ENCODE results near the gene RTP5. TPM values are rescaled to one million over a fixed set of nuclear protein-coding genes. Genes with fewer than 3 reads are reported as not detected.

RTP5 gene
- polyA plus RNA-seq, 1 of the 3 experiments (the other 2 are of a cell fraction), result not detected

DNA sequence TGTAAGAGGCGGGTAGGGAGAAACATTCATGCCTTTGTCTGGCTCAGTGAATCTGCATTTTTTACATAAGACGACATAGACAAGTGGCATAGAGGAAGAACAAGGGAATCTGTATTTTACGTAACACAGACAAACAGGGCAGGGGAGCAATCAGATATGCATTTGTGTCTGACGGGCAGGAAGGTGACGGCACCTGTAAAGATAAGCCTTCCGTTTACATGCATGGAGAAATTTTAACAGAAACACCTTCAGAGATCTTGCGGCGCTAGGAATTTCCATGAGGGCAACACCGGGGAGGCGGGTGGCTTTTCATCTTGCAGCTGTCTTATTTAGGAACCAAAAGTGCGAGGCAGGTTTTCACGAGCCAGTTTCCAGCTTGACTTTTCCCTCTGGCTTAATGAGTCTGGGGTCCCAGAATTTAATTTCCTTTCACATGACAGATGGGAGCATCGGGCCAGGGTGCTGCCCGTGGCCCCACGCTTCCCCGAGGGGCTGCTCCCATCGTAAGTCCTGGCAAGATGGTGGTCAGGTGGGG lies 42.6 kb downstream of the RTP5 start:
- no peak overlapping the region for H3K4me3 ChIP-seq (ENCODE audit: low read depth in 2 of 2, low read length in 1 of 2)
- H3K27ac ChIP-seq (ENCODE audit: low read depth in 2 of 2, low read length in 1 of 2), result no peak overlapping the region
- H4K20me1 ChIP-seq (ENCODE audit: insufficient read depth), result no peaks in the 10 kb centered on the region
- H3K79me2 ChIP-seq (ENCODE audit: insufficient read depth), result no peaks in the 10 kb centered on the region
- ChIA-PET POLR2A (no interaction called here), CTCF (no interaction called here)
- no peak overlapping the region for H3K9ac ChIP-seq
- no peaks in the 10 kb centered on the region; a peak in 1 of 4 replicates for H3K4me1 ChIP-seq (ENCODE audit: control insufficient read depth in 1 of 2, insufficient read depth in 2 of 2, low read depth in 1 of 2, low read length in 1 of 2)
- no peaks in the 10 kb centered on the region for H3K9me3 ChIP-seq
- H3K9me2 ChIP-seq, result no peaks in the 10 kb centered on the region
- no peak for DNase-seq
- H3K36me3 ChIP-seq (replicated peaks in 1 of 2; ENCODE audit: control insufficient read depth in 1 of 2, insufficient read depth in 2 of 2, low read length in 1 of 2), result no peaks in the 10 kb centered on the region
- H2AFZ ChIP-seq (ENCODE audit: low read depth), result no peak overlapping the region
- no peaks in the 10 kb centered on the region for H3F3A ChIP-seq (replicated peaks; ENCODE audit: insufficient read depth)
- no peak for TF ChIP-seq ELF1 (IDR thresholded peaks at IDR 0.05)
- TF ChIP-seq GATA2 (CRISPR knock-in tag; IDR thresholded peaks at IDR 0.05), result no peak
- no peak for TF ChIP-seq GABPA (IDR thresholded peaks at IDR 0.05; ENCODE audit: low read depth)
- TF ChIP-seq, protein P1, sequence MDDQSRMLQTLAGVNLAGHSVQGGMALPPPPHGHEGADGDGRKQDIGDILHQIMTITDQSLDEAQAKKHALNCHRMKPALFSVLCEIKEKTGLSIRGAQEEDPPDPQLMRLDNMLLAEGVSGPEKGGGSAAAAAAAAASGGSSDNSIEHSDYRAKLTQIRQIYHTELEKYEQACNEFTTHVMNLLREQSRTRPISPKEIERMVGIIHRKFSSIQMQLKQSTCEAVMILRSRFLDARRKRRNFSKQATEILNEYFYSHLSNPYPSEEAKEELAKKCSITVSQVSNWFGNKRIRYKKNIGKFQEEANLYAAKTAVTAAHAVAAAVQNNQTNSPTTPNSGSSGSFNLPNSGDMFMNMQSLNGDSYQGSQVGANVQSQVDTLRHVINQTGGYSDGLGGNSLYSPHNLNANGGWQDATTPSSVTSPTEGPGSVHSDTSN (IDR thresholded peaks at IDR 0.05), result no peak
- no peak for TF ChIP-seq RCOR1 (IDR thresholded peaks at IDR 0.05; ENCODE audit: low read length)
- no peak overlapping the region for H3K4me2 ChIP-seq
- H3K27me3 ChIP-seq (ENCODE audit: insufficient read depth), result no peaks in the 10 kb centered on the region
- WGBS (ENCODE audit: low lambda C conversion rate), result 91% methylated on average over 17 of the region's 17 CpGs

DNA sequence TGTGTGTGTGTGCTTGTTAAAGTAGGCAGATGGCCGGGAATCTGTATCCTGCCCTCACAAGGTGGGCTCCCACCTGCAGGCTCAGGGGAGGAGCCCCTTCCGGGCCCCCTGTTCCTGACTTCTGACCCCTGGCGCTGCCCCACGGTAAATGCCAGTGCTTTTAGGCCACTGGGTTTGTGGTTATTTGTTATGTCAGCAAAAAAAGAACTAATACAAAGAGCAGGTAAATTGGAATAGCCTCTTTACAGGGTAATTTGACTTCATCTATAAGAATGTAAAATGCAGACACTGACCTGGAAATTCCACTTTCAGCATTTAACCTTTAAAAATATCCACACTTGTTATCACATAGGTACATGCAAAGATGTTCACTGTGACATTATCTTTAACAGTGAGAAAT lies 44.2 kb downstream of the RTP5 start:
- H3K27me3 ChIP-seq (ENCODE audit: insufficient read depth), result no peaks in the 10 kb centered on the region
- whole genome bisulfite sequencing (ENCODE audit: low lambda C conversion rate), result 78% methylated on average over 4 of the region's 4 CpGs
- no peaks in the 10 kb centered on the region for H4K20me1 ChIP-seq (ENCODE audit: insufficient read depth)
- H3K4me1 ChIP-seq (ENCODE audit: control insufficient read depth in 1 of 2, insufficient read depth in 2 of 2, low read depth in 1 of 2, low read length in 1 of 2), result no peaks in the 10 kb centered on the region; a peak in 1 of 4 replicates
- H3K27ac ChIP-seq (ENCODE audit: low read depth in 2 of 2, low read length in 1 of 2), result no peak overlapping the region
- no peak overlapping the region for H2AFZ ChIP-seq (ENCODE audit: low read depth)
- CTCF ChIA-PET, result no interaction called here
- DNase-seq, result no peak
- H3K9me2 ChIP-seq, result no peaks in the 10 kb centered on the region
- TF ChIP-seq TCF12 (IDR thresholded peaks at IDR 0.05), result no peak
- TF ChIP-seq MEF2A (IDR thresholded peaks at IDR 0.05; ENCODE audit: borderline replicate concordance, low read depth), result no peak
- TF ChIP-seq YY1 (IDR thresholded peaks at IDR 0.05; ENCODE audit: low read depth), result no peak
- no peak for TF ChIP-seq FOSL2 (IDR thresholded peaks at IDR 0.05; ENCODE audit: borderline replicate concordance, low read depth)
- TF ChIP-seq, protein P1 (IDR thresholded peaks at IDR 0.05), result no peak
- TF ChIP-seq, protein P2, sequence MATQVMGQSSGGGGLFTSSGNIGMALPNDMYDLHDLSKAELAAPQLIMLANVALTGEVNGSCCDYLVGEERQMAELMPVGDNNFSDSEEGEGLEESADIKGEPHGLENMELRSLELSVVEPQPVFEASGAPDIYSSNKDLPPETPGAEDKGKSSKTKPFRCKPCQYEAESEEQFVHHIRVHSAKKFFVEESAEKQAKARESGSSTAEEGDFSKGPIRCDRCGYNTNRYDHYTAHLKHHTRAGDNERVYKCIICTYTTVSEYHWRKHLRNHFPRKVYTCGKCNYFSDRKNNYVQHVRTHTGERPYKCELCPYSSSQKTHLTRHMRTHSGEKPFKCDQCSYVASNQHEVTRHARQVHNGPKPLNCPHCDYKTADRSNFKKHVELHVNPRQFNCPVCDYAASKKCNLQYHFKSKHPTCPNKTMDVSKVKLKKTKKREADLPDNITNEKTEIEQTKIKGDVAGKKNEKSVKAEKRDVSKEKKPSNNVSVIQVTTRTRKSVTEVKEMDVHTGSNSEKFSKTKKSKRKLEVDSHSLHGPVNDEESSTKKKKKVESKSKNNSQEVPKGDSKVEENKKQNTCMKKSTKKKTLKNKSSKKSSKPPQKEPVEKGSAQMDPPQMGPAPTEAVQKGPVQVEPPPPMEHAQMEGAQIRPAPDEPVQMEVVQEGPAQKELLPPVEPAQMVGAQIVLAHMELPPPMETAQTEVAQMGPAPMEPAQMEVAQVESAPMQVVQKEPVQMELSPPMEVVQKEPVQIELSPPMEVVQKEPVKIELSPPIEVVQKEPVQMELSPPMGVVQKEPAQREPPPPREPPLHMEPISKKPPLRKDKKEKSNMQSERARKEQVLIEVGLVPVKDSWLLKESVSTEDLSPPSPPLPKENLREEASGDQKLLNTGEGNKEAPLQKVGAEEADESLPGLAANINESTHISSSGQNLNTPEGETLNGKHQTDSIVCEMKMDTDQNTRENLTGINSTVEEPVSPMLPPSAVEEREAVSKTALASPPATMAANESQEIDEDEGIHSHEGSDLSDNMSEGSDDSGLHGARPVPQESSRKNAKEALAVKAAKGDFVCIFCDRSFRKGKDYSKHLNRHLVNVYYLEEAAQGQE (IDR thresholded peaks at IDR 0.05; ENCODE audit: low read depth, low read length), result no peak
- TF ChIP-seq FOXJ3 (CRISPR knock-in tag; IDR thresholded peaks at IDR 0.05), result no peak
- TF ChIP-seq SIN3A (IDR thresholded peaks at IDR 0.05; ENCODE audit: borderline replicate concordance, low read depth, low read length), result no peak
- no peak for TF ChIP-seq RAD21 (IDR thresholded peaks at IDR 0.05; ENCODE audit: low read length)
- TF ChIP-seq SMC3 (IDR thresholded peaks at IDR 0.05; ENCODE audit: low read depth, low read length), result no peak
- TF ChIP-seq MXI1 (IDR thresholded peaks at IDR 0.05; ENCODE audit: low read depth, low read length), result no peak
- no peak for TF ChIP-seq FOXM1 (IDR thresholded peaks at IDR 0.05; ENCODE audit: low read depth)
- TF ChIP-seq RCOR1 (IDR thresholded peaks at IDR 0.05; ENCODE audit: low read length), result no peak
- no peak for TF ChIP-seq RXRA (IDR thresholded peaks at IDR 0.05; ENCODE audit: borderline replicate concordance, low read depth)
- TF ChIP-seq, protein P3, sequence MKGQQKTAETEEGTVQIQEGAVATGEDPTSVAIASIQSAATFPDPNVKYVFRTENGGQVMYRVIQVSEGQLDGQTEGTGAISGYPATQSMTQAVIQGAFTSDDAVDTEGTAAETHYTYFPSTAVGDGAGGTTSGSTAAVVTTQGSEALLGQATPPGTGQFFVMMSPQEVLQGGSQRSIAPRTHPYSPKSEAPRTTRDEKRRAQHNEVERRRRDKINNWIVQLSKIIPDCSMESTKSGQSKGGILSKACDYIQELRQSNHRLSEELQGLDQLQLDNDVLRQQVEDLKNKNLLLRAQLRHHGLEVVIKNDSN (IDR thresholded peaks at IDR 0.05; ENCODE audit: borderline replicate concordance, low read depth), result no peak
- TF ChIP-seq, protein P4, sequence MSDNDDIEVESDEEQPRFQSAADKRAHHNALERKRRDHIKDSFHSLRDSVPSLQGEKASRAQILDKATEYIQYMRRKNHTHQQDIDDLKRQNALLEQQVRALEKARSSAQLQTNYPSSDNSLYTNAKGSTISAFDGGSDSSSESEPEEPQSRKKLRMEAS (IDR thresholded peaks at IDR 0.05; ENCODE audit: low read depth), result no peak
- no peak for TF ChIP-seq RFX5 (IDR thresholded peaks at IDR 0.05; ENCODE audit: low read length)
- no peak for TF ChIP-seq NFIC (IDR thresholded peaks at IDR 0.05; ENCODE audit: borderline replicate concordance)
- TF ChIP-seq, protein P5, sequence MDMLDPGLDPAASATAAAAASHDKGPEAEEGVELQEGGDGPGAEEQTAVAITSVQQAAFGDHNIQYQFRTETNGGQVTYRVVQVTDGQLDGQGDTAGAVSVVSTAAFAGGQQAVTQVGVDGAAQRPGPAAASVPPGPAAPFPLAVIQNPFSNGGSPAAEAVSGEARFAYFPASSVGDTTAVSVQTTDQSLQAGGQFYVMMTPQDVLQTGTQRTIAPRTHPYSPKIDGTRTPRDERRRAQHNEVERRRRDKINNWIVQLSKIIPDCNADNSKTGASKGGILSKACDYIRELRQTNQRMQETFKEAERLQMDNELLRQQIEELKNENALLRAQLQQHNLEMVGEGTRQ (IDR thresholded peaks at IDR 0.05; ENCODE audit: borderline replicate concordance, low read depth, low read length), result no peak
- H3K4me3 ChIP-seq (ENCODE audit: low read depth in 2 of 2, low read length in 1 of 2), result no peak overlapping the region
- POLR2A ChIA-PET, result no interaction called here
- H3K4me2 ChIP-seq, result no peak overlapping the region
- no peaks in the 10 kb centered on the region for H3K36me3 ChIP-seq (replicated peaks in 1 of 2; ENCODE audit: control insufficient read depth in 1 of 2, insufficient read depth in 2 of 2, low read length in 1 of 2)
- no peaks in the 10 kb centered on the region for H3K9me3 ChIP-seq
- H3F3A ChIP-seq (replicated peaks; ENCODE audit: insufficient read depth), result no peaks in the 10 kb centered on the region
- no peaks in the 10 kb centered on the region for H3K79me2 ChIP-seq (ENCODE audit: insufficient read depth)
- no peak overlapping the region for H3K9ac ChIP-seq
